Mucosa of stomach (tissue), 1 donor: ENCODE data around the gene KRTAP5-2.
"Not testable (repeated sequence)": the region's sequence is repeated elsewhere in the genome, so short reads cannot be mapped to it uniquely, and the experiment has no call there.

ENCODE experiments used
- H3K27me3 ChIP-seq: one replicate; pipeline ENCODE4 v1.7.0; 2013; ENCODE audit warnings: mild to moderate bottlenecking, low read length; ENCODE audit not compliant: control insufficient read depth, insufficient read depth
- H3K36me3 ChIP-seq: one replicate; pipeline ENCODE4 v1.7.0; 2013; ENCODE audit warnings: low read length; ENCODE audit not compliant: control insufficient read depth, insufficient read depth
- H3K4me1 ChIP-seq: one replicate; pipeline ENCODE4 v1.7.0; 2013; ENCODE audit warnings: mild to moderate bottlenecking, low read length; ENCODE audit not compliant: control insufficient read depth, insufficient read depth
- H3K4me3 ChIP-seq: one replicate; pipeline ENCODE4 v1.7.0; 2013; ENCODE audit warnings: low read length
- H3K9ac ChIP-seq: one replicate; pipeline ENCODE4 v1.7.0; 2013; ENCODE audit warnings: mild to moderate bottlenecking, low read length, moderate library complexity
- H3K9me3 ChIP-seq: one replicate; pipeline ENCODE4 v1.7.0; 2013; ENCODE audit warnings: mild to moderate bottlenecking, low read length, moderate library complexity; ENCODE audit not compliant: control insufficient read depth
- donor health status: Pancreatic carcinoma.

KRTAP5-2 gene

DNA sequence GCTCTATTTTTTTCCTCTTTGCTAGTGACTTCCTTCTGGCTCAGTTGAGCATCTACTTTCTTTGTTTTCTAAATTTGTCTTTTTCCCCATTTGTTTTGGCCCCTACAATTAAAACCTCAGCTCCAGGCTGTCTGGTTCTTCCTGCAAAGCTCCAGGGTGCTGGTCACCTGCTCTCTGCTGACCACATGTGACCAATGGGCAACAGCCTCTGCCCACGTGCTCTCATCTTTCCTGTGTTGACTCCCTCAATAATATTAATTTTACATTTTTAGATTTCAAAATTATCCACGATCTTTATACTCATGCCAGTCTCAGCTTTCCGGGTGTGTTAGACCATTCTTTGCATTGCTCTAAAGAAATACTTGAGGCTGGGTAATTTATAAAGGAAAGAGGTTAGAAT lies 312 bp upstream of the KRTAP5-2 start:
- H3K4me1 ChIP-seq, H3K36me3 ChIP-seq, H3K9me3 ChIP-seq, H3K4me3 ChIP-seq, H3K27me3 ChIP-seq, H3K9ac ChIP-seq: not testable (repeated sequence)

- Histone ChIP-seq H3K4me3 (no peak overlapping the region), H3K4me1 (no peaks in the 10 kb centered on the region), H3K9ac (no peak overlapping the region), H3K27me3 (peaks cover 11% of the 10 kb centered on the region), H3K9me3 (no peaks in the 10 kb centered on the region), H3K36me3 (no peaks in the 10 kb centered on the region)
These were observed 632 bp downstream of the KRTAP5-2 start for GRCh38 chr11:1597331-1597993.

- H3K9ac ChIP-seq, H3K4me3 ChIP-seq, H3K9me3 ChIP-seq, H3K36me3 ChIP-seq, H3K4me1 ChIP-seq: not testable (repeated sequence)
- peaks cover 11% of the 10 kb centered on the region for H3K27me3 ChIP-seq
These were observed 1.4 kb downstream of the KRTAP5-2 start for GRCh38 chr11:1596576-1597121.

GRCh38 chr11:1595994-1596575 lies 2.0 kb downstream of the KRTAP5-2 start:
- not testable (repeated sequence) for H3K9me3 ChIP-seq, H3K4me1 ChIP-seq, H3K36me3 ChIP-seq, H3K9ac ChIP-seq, H3K4me3 ChIP-seq
- H3K27me3 ChIP-seq: peaks cover 11% of the 10 kb centered on the region

GRCh38 chr11:1592628-1593027 lies 5.5 kb downstream of the KRTAP5-2 start:
- no peak overlapping the region for H3K9ac ChIP-seq
- no peak overlapping the region for H3K4me3 ChIP-seq
- no peaks in the 10 kb centered on the region for H3K36me3 ChIP-seq
- peaks cover 3% of the 10 kb centered on the region for H3K4me1 ChIP-seq
- H3K27me3 ChIP-seq: peaks cover 11% of the 10 kb centered on the region
- no peaks in the 10 kb centered on the region for H3K9me3 ChIP-seq

DNA sequence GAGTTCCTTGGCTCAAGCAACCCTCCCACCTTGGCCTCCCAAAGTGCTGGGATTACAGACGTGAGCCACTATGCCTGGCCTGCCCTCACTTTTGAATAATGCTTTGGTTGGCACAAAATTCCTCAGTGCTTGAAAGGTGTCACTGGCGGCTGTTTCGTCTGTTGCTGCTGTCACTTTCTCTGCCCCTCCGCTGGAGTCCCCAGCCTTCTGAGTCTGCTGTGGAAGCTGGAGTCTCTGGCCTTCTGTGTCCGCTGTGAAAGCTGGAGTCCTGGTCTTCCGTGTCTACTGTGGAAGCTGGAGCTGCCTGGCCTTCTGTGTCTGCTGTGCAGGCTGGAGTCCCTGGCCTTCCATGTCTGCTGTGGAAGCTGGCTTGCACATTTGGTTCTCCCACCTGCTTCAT lies 8.1 kb downstream of the KRTAP5-2 start:
- no peaks in the 10 kb centered on the region for H3K9me3 ChIP-seq
- no peak overlapping the region for H3K4me3 ChIP-seq
- H3K27me3 ChIP-seq: peaks cover 5% of the 10 kb centered on the region
- peaks cover 3% of the 10 kb centered on the region for H3K4me1 ChIP-seq
- H3K9ac ChIP-seq: no peak overlapping the region
- no peaks in the 10 kb centered on the region for H3K36me3 ChIP-seq

DNA sequence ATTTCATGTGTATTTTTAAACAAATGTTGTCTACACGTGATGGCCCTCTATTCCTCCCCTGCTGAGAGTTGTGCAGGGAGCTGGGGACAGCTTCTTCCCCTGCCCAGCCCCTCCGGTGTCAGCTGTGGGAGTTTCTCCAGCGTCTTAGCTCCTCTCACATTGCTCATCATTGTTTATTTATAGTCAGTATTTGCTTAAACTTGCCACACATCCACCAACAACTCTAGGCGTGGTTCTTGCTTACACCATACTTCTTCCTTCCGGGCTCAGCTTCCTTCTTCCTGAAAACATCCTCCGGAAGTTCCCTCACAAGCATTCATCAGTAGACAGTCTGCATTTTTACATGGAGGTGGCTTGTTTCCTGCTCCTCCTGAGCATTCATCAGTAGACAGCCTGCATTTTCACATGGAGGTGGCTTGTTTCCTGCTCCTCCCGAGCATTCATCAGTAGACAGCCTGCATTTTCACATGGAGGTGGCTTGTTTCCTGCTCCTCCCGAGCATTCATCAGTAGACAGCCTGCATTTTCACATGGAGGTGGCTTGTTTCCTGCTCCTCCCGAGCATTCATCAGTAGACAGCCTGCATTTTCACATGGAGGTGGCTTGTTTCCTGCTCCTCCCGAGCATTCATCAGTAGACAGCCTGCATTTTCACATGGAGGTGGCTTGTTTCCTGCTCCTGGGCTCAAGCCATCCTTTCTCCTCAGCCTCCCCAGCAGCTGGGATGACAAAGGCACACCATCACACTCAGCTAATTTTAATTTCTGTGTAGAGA lies 8.7 kb downstream of the KRTAP5-2 start:
- not testable (repeated sequence) for H3K4me1 ChIP-seq, H3K27me3 ChIP-seq, H3K36me3 ChIP-seq, H3K4me3 ChIP-seq, H3K9ac ChIP-seq, H3K9me3 ChIP-seq

GRCh38 chr11:1586699-1587098 lies 11.4 kb downstream of the KRTAP5-2 start:
- H3K27me3 ChIP-seq: no peaks in the 10 kb centered on the region
- no peaks in the 10 kb centered on the region for H3K9me3 ChIP-seq
- H3K36me3 ChIP-seq: no peaks in the 10 kb centered on the region
- no peak overlapping the region for H3K9ac ChIP-seq
- peaks cover 3% of the 10 kb centered on the region for H3K4me1 ChIP-seq
- H3K4me3 ChIP-seq: no peak overlapping the region

DNA sequence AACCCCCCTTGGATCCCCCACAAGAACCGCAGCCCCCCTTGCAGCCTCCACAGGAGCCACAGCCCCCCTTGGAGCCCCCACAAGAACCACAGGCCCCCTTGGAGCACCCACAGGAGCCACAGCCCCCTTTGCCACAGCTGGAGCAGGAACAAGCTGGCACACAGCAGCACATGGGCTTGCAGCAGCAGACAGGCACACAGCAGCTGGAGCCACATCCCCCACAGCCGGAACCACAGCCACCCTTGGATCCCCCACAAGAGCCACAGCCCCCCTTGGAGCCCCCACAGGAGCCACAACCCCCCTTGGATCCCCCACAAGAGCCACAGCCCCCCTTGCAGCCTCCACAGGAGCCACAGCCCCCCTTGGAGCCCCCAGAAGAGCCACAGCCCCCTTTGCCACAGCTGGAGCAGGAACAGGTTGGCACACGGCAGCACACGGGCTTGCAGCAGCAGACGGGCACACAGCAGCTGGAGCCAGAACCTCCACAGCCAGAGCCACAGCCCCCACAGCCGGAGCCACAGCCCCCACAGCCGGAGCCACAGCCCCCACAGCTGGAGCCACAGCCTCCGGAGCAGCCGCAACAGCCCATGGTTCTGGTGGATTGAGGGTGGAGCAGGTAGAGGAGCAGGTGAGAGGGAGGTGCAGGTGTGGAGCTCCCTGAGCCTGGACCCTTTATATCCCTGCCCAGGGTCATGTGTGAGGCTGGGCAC lies 13.3 kb downstream of the KRTAP5-2 start, which contains the start of gene KRTAP5-1:
Gene KRTAP5-1, minus strand, starts transcription at position 623 of the 710 bp plus-strand sequence. Its CDS starts 34 bp downstream, at position 589.
- not testable (repeated sequence) for H3K36me3 ChIP-seq, H3K4me3 ChIP-seq, H3K9me3 ChIP-seq, H3K27me3 ChIP-seq, H3K4me1 ChIP-seq, H3K9ac ChIP-seq

- not testable (repeated sequence) for H3K9me3 ChIP-seq, H3K4me3 ChIP-seq, H3K27me3 ChIP-seq, H3K9ac ChIP-seq, H3K4me1 ChIP-seq, H3K36me3 ChIP-seq
These were observed 15.2 kb downstream of the KRTAP5-2 start for GRCh38 chr11:1582909-1583308.

DNA sequence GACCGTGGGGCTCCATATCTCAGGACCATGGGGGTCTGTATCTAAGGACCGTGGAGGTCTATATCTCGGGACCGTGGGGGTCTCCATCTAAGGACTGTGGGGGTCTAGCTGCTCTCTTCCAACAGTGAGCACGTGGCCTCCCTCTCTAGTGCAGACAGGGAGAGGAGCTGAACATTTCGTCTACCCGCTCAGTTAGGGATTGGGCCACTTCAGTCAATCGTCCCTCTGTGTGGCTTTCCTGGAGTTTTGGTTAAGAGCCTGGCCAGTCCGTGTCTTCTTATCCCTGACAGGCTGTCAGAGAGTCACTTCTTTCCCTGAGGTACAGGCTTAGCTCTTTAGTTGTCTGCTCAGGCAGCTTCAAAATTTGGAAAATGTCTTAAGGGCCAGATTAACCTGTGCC lies 16.1 kb downstream of the KRTAP5-2 start:
- Histone ChIP-seq H3K27me3 (no peaks in the 10 kb centered on the region), H3K4me3 (no peak overlapping the region), H3K9ac (no peak overlapping the region), H3K36me3 (no peaks in the 10 kb centered on the region), H3K4me1 (no peaks in the 10 kb centered on the region), H3K9me3 (no peaks in the 10 kb centered on the region)

DNA sequence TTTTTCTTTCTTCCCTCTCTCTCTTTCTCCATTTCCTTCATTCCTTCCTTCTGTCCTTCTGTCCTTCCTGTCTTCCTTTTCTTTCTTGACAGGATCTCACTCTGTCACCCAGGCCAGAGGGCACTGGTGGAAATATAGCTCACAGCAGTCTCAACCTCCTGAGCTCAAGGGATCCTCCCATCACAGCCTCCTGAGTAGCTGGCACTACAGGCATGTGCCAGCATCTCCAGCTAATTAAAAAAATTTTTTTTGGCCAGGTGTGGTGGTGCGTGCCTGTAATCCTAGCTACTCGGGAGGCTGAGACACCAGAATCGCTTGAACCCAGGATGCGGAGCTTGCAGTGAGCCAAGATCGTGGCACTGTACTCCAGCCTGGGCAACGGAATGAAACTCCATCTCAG lies 21.3 kb downstream of the KRTAP5-2 start:
- Histone ChIP-seq H3K9me3 (no peaks in the 10 kb centered on the region), H3K4me1 (peaks cover 14% of the 10 kb centered on the region), H3K9ac (no peak overlapping the region), H3K4me3 (no peak overlapping the region), H3K36me3 (no peaks in the 10 kb centered on the region), H3K27me3 (no peaks in the 10 kb centered on the region)
